LNCAP (cell line): ENCODE data around the gene APBB1IP.

Experiments
- TF ChIP-seq, protein P1 (sequence below): fragments of 450-650 bp; IDR thresholded peaks from 2 replicates; pipeline ENCODE4 v1.5.1; 2017; ENCODE audit warnings: mild to moderate bottlenecking

The APBB1IP gene, protein sequence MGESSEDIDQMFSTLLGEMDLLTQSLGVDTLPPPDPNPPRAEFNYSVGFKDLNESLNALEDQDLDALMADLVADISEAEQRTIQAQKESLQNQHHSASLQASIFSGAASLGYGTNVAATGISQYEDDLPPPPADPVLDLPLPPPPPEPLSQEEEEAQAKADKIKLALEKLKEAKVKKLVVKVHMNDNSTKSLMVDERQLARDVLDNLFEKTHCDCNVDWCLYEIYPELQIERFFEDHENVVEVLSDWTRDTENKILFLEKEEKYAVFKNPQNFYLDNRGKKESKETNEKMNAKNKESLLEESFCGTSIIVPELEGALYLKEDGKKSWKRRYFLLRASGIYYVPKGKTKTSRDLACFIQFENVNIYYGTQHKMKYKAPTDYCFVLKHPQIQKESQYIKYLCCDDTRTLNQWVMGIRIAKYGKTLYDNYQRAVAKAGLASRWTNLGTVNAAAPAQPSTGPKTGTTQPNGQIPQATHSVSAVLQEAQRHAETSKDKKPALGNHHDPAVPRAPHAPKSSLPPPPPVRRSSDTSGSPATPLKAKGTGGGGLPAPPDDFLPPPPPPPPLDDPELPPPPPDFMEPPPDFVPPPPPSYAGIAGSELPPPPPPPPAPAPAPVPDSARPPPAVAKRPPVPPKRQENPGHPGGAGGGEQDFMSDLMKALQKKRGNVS

DNA sequence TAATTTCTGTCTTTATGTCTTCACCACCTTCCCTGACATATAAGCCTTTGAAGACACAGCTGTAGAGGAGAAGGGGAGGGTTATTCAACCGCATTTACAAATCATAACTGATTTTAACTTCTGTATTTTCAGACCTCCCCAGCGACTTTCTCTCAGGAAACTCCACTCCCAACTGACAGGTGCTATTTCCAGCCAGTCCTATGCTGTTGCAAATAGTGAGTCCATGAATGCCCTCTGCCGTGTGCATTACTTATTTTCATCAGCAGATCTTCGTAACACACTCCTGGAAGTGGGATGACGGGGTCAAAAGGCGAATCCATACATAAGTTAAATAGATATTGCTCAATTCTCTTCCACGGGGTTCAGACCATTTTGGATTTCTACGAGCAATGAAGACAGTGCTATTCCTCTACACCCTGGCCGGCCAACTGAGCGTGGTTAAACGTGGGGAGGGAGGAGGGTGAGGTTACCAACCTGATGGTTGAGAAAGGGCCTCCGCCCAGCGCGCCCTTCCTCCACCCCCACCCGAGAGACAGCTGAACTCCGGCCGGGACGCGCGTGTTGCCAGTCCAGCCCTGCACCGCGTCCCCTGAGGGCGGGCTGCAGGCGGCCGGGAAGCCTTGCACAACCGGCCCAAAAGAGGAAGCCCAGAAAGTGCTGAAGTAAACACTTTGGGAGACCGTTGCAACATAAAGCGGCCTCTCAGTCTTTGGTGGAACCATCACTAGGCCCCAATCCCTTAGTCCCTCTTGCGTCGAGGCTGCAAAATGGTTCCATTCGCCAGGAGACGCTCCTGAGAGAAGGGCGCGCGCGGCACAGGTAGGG lies at the start of gene APBB1IP:
Gene APBB1IP, plus strand, starts transcription at position 705 of the 825 bp plus-strand sequence. CDS start 53,986 bp downstream, outside the sequence.
- TF ChIP-seq, protein P1, sequence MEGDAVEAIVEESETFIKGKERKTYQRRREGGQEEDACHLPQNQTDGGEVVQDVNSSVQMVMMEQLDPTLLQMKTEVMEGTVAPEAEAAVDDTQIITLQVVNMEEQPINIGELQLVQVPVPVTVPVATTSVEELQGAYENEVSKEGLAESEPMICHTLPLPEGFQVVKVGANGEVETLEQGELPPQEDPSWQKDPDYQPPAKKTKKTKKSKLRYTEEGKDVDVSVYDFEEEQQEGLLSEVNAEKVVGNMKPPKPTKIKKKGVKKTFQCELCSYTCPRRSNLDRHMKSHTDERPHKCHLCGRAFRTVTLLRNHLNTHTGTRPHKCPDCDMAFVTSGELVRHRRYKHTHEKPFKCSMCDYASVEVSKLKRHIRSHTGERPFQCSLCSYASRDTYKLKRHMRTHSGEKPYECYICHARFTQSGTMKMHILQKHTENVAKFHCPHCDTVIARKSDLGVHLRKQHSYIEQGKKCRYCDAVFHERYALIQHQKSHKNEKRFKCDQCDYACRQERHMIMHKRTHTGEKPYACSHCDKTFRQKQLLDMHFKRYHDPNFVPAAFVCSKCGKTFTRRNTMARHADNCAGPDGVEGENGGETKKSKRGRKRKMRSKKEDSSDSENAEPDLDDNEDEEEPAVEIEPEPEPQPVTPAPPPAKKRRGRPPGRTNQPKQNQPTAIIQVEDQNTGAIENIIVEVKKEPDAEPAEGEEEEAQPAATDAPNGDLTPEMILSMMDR = no peak

DNA sequence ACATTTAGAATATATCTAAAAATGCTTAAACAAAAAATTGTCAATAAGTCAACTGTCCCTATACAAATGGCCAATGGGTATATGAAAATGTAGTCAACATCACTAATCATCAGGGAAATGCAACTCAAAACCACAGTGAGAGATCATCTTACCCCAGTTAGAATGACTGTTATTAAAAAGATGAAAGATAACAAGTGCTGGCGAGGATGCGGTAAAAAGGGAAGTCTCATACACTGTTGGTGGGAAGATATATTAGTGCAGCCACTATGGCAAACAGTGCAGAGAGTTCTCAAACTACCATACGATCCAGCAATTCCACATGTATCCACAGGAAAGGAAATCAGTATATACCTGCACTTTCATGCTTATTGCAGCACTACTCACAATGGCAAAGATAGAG lies 48.6 kb upstream of the APBB1IP start:
- TF ChIP-seq, protein P1 = no peak

DNA sequence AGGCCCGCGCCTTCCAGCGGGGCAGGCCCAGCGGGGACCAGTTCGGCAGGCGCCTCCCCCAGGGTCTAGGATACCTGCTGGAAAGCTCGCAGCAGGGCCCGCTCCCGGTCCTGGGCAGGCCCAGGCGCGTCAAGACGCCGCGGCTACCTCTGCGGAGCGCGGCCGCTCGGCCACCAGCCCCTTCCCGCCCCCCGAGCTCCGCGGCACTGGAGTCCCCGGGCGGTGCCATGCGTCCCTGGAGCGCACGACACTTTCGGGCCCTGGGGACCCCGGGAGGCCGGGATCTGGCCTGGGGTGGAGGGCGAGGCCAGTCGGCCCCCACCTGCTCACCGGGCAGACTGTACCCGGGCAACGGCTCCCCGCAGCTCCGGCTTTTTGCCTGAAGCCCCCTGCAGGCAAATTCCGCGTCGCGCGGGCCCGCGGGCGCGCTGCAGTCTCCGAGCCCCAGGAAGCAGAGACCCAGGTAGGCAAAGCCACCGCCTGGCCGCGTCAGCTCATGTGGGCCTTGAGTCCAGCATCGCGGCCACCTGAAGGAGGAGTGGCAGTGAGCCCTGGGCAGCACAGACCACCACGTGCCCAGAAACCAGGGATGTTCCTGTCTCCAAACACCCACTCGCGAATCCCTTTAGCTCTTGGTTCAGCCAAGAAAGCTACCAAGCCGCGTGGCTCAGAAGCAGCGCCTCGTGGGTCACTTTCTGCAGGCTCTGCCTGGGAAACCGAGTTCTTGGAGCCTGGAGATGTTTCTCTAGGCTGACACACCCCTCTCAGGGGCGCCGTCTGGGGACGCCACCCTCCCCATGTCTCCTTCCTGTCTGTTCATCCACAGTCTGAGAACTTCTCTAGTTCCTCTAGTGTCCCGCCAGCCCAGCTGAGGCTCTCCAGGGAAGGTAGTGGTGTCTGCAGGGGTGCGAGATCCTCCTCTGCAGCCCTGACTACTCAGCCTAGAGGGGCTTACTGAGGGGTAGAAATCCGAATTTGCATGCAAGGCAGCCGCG lies 46.1 kb upstream of the APBB1IP start:
- TF ChIP-seq, protein P1 = no peak

DNA sequence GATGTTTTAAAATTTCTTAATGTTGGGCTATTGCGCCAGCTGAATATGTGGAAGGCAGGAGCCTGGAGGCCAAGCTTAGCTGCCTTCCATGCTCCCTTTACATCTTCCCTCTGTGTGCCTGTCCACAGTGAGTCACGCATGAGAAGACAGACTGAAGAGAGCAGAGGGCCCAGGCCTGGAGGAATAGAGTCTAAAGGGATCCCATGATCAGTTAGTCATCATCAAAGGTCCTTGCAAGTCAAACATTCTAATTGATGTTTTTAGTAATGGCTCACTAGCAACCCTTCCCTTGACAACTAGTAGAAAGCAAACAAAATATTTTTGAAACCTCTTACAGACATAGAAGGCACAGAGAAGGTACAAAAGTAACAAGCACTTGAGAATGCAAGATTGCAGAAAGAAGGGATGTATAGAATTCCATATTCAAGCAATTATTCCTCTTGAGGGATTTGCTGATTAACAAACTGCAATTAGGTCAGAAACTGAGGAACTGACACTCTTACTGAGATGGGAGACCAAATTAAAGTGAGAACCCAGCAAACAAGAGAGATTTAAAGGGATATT lies 30.7 kb upstream of the APBB1IP start:
- TF ChIP-seq, protein P1 = no peak

DNA sequence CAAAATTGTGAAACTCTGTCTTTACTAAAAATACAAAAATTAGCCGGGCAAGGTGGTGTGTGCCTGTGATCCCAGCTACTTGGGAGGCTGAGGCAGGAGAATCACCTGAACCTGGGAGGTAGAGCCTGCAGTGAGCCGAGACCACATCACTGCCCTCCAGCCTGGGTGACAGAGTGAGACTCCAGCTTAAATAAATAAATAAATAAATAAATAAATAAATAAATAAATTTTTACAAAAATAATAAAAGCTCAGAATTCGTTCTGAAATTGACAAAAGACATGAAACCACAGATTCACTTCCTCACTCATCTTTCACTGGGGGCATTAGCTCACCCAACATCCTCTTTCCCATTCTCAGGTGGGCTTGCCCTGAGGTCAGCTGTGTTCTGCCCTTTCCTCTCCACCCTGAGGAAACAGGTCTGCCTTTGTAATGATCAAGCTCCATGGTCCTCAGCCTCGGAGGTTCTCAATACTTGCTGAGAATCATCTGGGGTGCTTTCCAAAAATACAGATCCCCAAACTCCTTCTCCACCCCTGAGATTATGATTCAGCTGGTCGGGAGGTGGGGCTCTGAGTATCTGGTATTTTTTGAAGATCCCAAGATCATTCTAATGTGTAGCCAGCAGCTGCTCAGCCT lies 29.2 kb upstream of the APBB1IP start:
- TF ChIP-seq, protein P1 = no peak

DNA sequence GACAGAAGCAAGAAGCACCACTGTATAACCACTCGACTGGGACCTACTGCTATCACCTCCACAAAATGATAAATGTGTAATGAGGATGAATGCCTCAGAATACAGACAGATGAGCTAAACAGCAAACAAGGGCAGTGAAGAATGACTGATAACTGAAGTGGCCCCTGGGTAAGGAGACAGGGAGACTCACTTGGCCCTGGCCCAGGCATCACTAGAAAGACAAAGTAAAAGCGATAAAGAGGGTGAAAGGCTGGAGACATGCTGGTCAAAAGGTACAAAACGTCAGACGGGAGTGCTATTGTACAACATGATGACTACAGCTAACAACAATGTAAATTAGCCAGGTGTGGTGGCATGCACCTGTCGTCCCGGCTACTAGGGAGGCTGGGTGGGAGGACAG lies 27.8 kb upstream of the APBB1IP start:
- TF ChIP-seq, protein P1 = no peak
